HG02571 (cell line): Measurements from ENCODE around the gene NAPA.
A peak's percentile ranks its signal among the peaks of the same experiment; 100 is the strongest.
"Not testable (repeated sequence)": the region's sequence is repeated elsewhere in the genome, so short reads cannot be mapped to it uniquely, and the experiment has no call there.

Experiments
- ATAC-seq: cut with Tn5 transposase; IDR thresholded peaks from one replicate; pipeline ENCODE4 v1.9.1; 2021; ENCODE audit warnings: mild to moderate bottlenecking, moderate library complexity; ENCODE audit not compliant: unreplicated experiment

NAPA gene

GRCh38 chr19:47487551-47488515 lies 27.0 kb downstream of the NAPA start:
- ATAC-seq: no peak

- no peak for ATAC-seq
These were observed 28.0 kb downstream of the NAPA start for GRCh38 chr19:47486900-47487299.

- ATAC-seq: not testable (repeated sequence)
These were observed 28.6 kb downstream of the NAPA start for GRCh38 chr19:47486220-47486619.

GRCh38 chr19:47485210-47485609 lies 29.7 kb downstream of the NAPA start:
- no peak for ATAC-seq

- peak; percentile 56 for ATAC-seq
These were observed 30.8 kb downstream of the NAPA start, which contains the start of gene KPTN for GRCh38 chr19:47483800-47484690. Gene KPTN, minus strand, starts transcription at chr19:47484219. Its CDS starts 59 bp downstream, at chr19:47484160.

GRCh38 chr19:47483200-47483599 lies 31.7 kb downstream of the NAPA start:
- ATAC-seq: no peak

GRCh38 chr19:47481460-47482052 lies 33.3 kb downstream of the NAPA start:
- no peak for ATAC-seq

- no peak for ATAC-seq
These were observed 34.2 kb downstream of the NAPA start for GRCh38 chr19:47480658-47481057.

- ATAC-seq: no peak
These were observed 35.0 kb downstream of the NAPA start for GRCh38 chr19:47479701-47480503.

GRCh38 chr19:47476438-47476972 lies 38.4 kb downstream of the NAPA start:
- ATAC-seq: no peak

GRCh38 chr19:47475465-47475864 lies 39.4 kb downstream of the NAPA start:
- ATAC-seq: no peak

GRCh38 chr19:47473336-47473735 lies 41.5 kb downstream of the NAPA start:
- no peak for ATAC-seq

GRCh38 chr19:47471733-47472457 lies 43.0 kb downstream of the NAPA start, which contains the start of gene SLC8A2:
Gene SLC8A2, minus strand, starts transcription at chr19:47471893. Its CDS starts 5,490 bp downstream, at chr19:47466403.
- no peak for ATAC-seq

GRCh38 chr19:47471381-47471732 lies 43.5 kb downstream of the NAPA start:
- no peak for ATAC-seq

GRCh38 chr19:47470447-47471195 lies 44.2 kb downstream of the NAPA start:
- no peak for ATAC-seq

GRCh38 chr19:47469719-47470118 lies 45.1 kb downstream of the NAPA start:
- no peak for ATAC-seq

GRCh38 chr19:47469363-47469700 lies 45.5 kb downstream of the NAPA start:
- ATAC-seq: no peak

- no peak for ATAC-seq
These were observed 46.9 kb downstream of the NAPA start for GRCh38 chr19:47467914-47468313.

- no peak for ATAC-seq
These were observed 48.9 kb downstream of the NAPA start for GRCh38 chr19:47465957-47466356.
